ENCODE results near the gene SH3BP4. TPM values are rescaled to one million over a fixed set of nuclear protein-coding genes. Genes with fewer than 3 reads are reported as not detected.

Gene SH3BP4
- total RNA-seq, 1 donor from 2014 or later = 1.1 TPM

- H3K4me1 Mint-ChIP-seq = no peaks in the 10 kb centered on the region
- ChIA-PET CTCF (interaction anchor here (0.8 to 1.1 kb wide), 2 partner anchors 9 to 553 kb away, joined by 4 read pairs; no protein-coding TSS in a partner anchor), POLR2A (no interaction called here)
- intact Hi-C loops (cut with micrococcal nuclease) = no loop called here
- H3K4me3 Mint-ChIP-seq = no peak overlapping the region
- ATAC-seq (ENCODE audit: low read depth) (no peak), DNase-seq (no peak)
- no peaks in the 10 kb centered on the region for H3K36me3 Mint-ChIP-seq (ENCODE audit: low read depth)
- no peaks in the 10 kb centered on the region for H3K9me3 Mint-ChIP-seq
- no peak for TF ChIP-seq CTCF (IDR thresholded peaks at IDR 0.05)
- H3K27ac Mint-ChIP-seq = no peak overlapping the region
- H3K27me3 Mint-ChIP-seq = peaks cover 13% of the 10 kb centered on the region
Measured at GRCh38 chr2:235098269-235098668, 146.5 kb downstream of the SH3BP4 start.

GRCh38 chr2:235098736-235099494 lies 147.1 kb downstream of the SH3BP4 start:
- no peak for TF ChIP-seq CTCF (IDR thresholded peaks at IDR 0.05)
- CTCF ChIA-PET = interaction anchor here (0.8 to 1.0 kb wide), 2 partner anchors 8 to 39 kb away, joined by 3 to 4 read pairs; no protein-coding TSS in a partner anchor
- intact Hi-C loops (cut with micrococcal nuclease) = no loop called here
- POLR2A ChIA-PET = no interaction called here
- peaks cover 12% of the 10 kb centered on the region for H3K27me3 Mint-ChIP-seq
- H3K36me3 Mint-ChIP-seq (ENCODE audit: low read depth) = no peaks in the 10 kb centered on the region
- no peaks in the 10 kb centered on the region for H3K4me1 Mint-ChIP-seq
- DNase-seq = no peak
- no peak for ATAC-seq (ENCODE audit: low read depth)
- H3K4me3 Mint-ChIP-seq = no peak overlapping the region
- no peak overlapping the region for H3K27ac Mint-ChIP-seq
- H3K9me3 Mint-ChIP-seq = no peaks in the 10 kb centered on the region

- intact Hi-C loops (cut with micrococcal nuclease) = no loop called here
- CTCF ChIA-PET = no interaction called here
Measured at GRCh38 chr2:235102896-235103295, 151.1 kb downstream of the SH3BP4 start.

More at GRCh38 chr2:235102896-235103295, 151.1 kb downstream of the SH3BP4 start:
- ATAC-seq (ENCODE audit: low read depth) (no peak), DNase-seq (no peak)
- TF ChIP-seq CTCF (IDR thresholded peaks at IDR 0.05) = no peak
- Mint-ChIP-seq H3K4me1 (no peaks in the 10 kb centered on the region), H3K27me3 (peaks cover 2% of the 10 kb centered on the region), H3K9me3 (no peaks in the 10 kb centered on the region), H3K27ac (no peak overlapping the region), H3K4me3 (no peak overlapping the region), H3K36me3 (ENCODE audit: low read depth) (no peaks in the 10 kb centered on the region)
- POLR2A ChIA-PET = no interaction called here

All from activated B cell treated with CpG ODN at 0.5 μM for 24 hours (primary cell).